T-helper 22 cell (primary cell): ENCODE measurements around the gene UBXN6.

ENCODE experiments used
- DNase-seq: peaks from one replicate; pipeline ENCODE4 v3.0.0-alpha.2; 2020; ENCODE audit warnings: low read depth

Gene UBXN6

GRCh38 chr19:4409123-4409933, 48.3 kb downstream of the UBXN6 start:
- no peak for DNase-seq

- DNase-seq: no peak
These were observed 51.0 kb downstream of the UBXN6 start for GRCh38 chr19:4406626-4407025.

- no peak for DNase-seq
These were observed 51.6 kb downstream of the UBXN6 start for GRCh38 chr19:4405977-4406376.

GRCh38 chr19:4403005-4403761, 54.4 kb downstream of the UBXN6 start:
- no peak for DNase-seq

GRCh38 chr19:4402171-4403004, 55.2 kb downstream of the UBXN6 start, which contains the start of gene CHAF1A:
Gene CHAF1A, plus strand, starts transcription at chr19:4402640. Its CDS starts 123 bp downstream, at chr19:4402763.
- DNase-seq: peak; percentile 100

GRCh38 chr19:4401769-4402170, 55.8 kb downstream of the UBXN6 start:
- no peak for DNase-seq

GRCh38 chr19:4400135-4400936, 57.3 kb downstream of the UBXN6 start, which contains the start of gene SH3GL1:
Gene SH3GL1, minus strand, starts transcription at chr19:4400547. Its CDS starts 179 bp downstream, at chr19:4400368.
- peak; percentile 82 for DNase-seq

- no peak for DNase-seq
These were observed 57.8 kb downstream of the UBXN6 start for GRCh38 chr19:4399812-4400134.

GRCh38 chr19:4396949-4397783, 60.4 kb downstream of the UBXN6 start:
- no peak for DNase-seq
